ENCODE data around the gene PDZD8.

The PDZD8 gene

GRCh38 chr10:117240621-117241529, 134.4 kb downstream of the PDZD8 start, which contains the start of gene SLC18A2:
Gene SLC18A2 (plus strand): TSS chr10:117241114. CDS start chr10:117241694, 580 bp downstream.
- Histone ChIP-seq H3K4me2 (ENCODE audit: insufficient read depth, low read length, poor library complexity, severe bottlenecking) (peak within 1 kb of the TSS; percentile 58), H2AFZ (ENCODE audit: low read length) (peak within 1 kb of the TSS; percentile 85), H3K4ac (ENCODE audit: low read length) (no peak within 1 kb of the TSS), H3K27ac (replicated peaks; ENCODE audit: low read length) (no peak within 1 kb of the TSS), H4K8ac (ENCODE audit: low read depth, low read length) (no peak within 1 kb of the TSS), H3K27me3 (ENCODE audit: control insufficient read depth in 3 of 3, insufficient read depth in 3 of 3, low read depth in 1 of 3, low read length in 3 of 3) (peaks cover 0 to 97% (median 25%) of the 10 kb centered on the region in 3 experiments), H2AK5ac (ENCODE audit: low read depth, low read length) (peak within 1 kb of the TSS; percentile 31), H3K4me3 (ENCODE audit: low read length in 2 of 2) (peak within 1 kb of the TSS in 1 of 2 donors; percentile 86), H2BK12ac (ENCODE audit: low read length) (no peak within 1 kb of the TSS), H2BK5ac (ENCODE audit: low read length) (peak within 1 kb of the TSS; percentile 2), H3K23ac (ENCODE audit: low read depth, low read length, poor library complexity) (peak within 1 kb of the TSS; percentile 32), H4K91ac (ENCODE audit: low read depth, low read length, poor library complexity) (no peak within 1 kb of the TSS), H3K14ac (ENCODE audit: low read length) (peak within 1 kb of the TSS; percentile 50), H3K9ac (ENCODE audit: low read depth, low read length, poor library complexity) (peak within 1 kb of the TSS; percentile 61), H2BK15ac (ENCODE audit: low read length) (peak within 1 kb of the TSS; percentile 30), H3K79me1 (ENCODE audit: low read depth, low read length) (no peaks in the 10 kb centered on the region), H3K36me3 (replicated peaks in 1 of 2; ENCODE audit: control insufficient read depth in 2 of 2, insufficient read depth in 2 of 2, low read length in 2 of 2) (no peaks in the 10 kb centered on the region), H3K9me3 (replicated peaks in 1 of 2; ENCODE audit: control insufficient read depth in 2 of 2, insufficient read depth in 1 of 2, low read depth in 1 of 2, low read length in 2 of 2) (peaks cover 0 to 2% of the 10 kb centered on the region in 2 donors), H3K18ac (ENCODE audit: low read length) (peak within 1 kb of the TSS; percentile 92), H2BK120ac (ENCODE audit: low read depth, low read length) (peak within 1 kb of the TSS; percentile 51), H3K4me1 (ENCODE audit: control insufficient read depth in 2 of 2, insufficient read depth in 1 of 2, low read depth in 1 of 2, low read length in 2 of 2) (no peaks in the 10 kb centered on the region)
- no peak for DNase-seq (ENCODE audit: low spot score)
- no CpG with 5 or more reads among the region's 93 CpGs for WGBS, 2 donors (ENCODE audit: extremely low coverage in 2 of 2, insufficient read length in 2 of 2, insufficient replicate concordance in 1 of 2)

- H2BK120ac ChIP-seq (ENCODE audit: low read depth, low read length): peak overlapping the region; percentile 51
- no peak for DNase-seq (ENCODE audit: low spot score)
- H4K91ac ChIP-seq (ENCODE audit: low read depth, low read length, poor library complexity): no peak overlapping the region
- no peak overlapping the region for H3K9ac ChIP-seq (ENCODE audit: low read depth, low read length, poor library complexity)
- H3K14ac ChIP-seq (ENCODE audit: low read length): no peak overlapping the region
- no peak overlapping the region for H3K4me3 ChIP-seq (ENCODE audit: low read length in 2 of 2)
- no CpG with 5 or more reads among the region's 15 CpGs for WGBS, 2 donors (ENCODE audit: extremely low coverage in 2 of 2, insufficient read length in 2 of 2, insufficient replicate concordance in 1 of 2)
- peak overlapping the region; percentile 30 for H2AK5ac ChIP-seq (ENCODE audit: low read depth, low read length)
- H3K36me3 ChIP-seq (replicated peaks in 1 of 2; ENCODE audit: control insufficient read depth in 2 of 2, insufficient read depth in 2 of 2, low read length in 2 of 2): no peaks in the 10 kb centered on the region
- peak overlapping the region; percentile 30 for H2BK15ac ChIP-seq (ENCODE audit: low read length)
- H4K8ac ChIP-seq (ENCODE audit: low read depth, low read length): no peak overlapping the region
- H2BK12ac ChIP-seq (ENCODE audit: low read length): no peak overlapping the region
- peak overlapping the region; percentile 2 for H2BK5ac ChIP-seq (ENCODE audit: low read length)
- peaks cover 0 to 97% (median 25%) of the 10 kb centered on the region in 3 experiments for H3K27me3 ChIP-seq (ENCODE audit: control insufficient read depth in 3 of 3, insufficient read depth in 3 of 3, low read depth in 1 of 3, low read length in 3 of 3)
- H3K4ac ChIP-seq (ENCODE audit: low read length): no peak overlapping the region
- H2AFZ ChIP-seq (ENCODE audit: low read length): peak overlapping the region; percentile 85
- peaks cover 0 to 2% of the 10 kb centered on the region in 2 donors for H3K9me3 ChIP-seq (replicated peaks in 1 of 2; ENCODE audit: control insufficient read depth in 2 of 2, insufficient read depth in 1 of 2, low read depth in 1 of 2, low read length in 2 of 2)
- peak overlapping the region; percentile 5 for H3K18ac ChIP-seq (ENCODE audit: low read length)
- H3K27ac ChIP-seq (replicated peaks; ENCODE audit: low read length): no peak overlapping the region
- no peaks in the 10 kb centered on the region for H3K79me1 ChIP-seq (ENCODE audit: low read depth, low read length)
- H3K4me2 ChIP-seq (ENCODE audit: insufficient read depth, low read length, poor library complexity, severe bottlenecking): peak overlapping the region; percentile 58
- H3K4me1 ChIP-seq (ENCODE audit: control insufficient read depth in 2 of 2, insufficient read depth in 1 of 2, low read depth in 1 of 2, low read length in 2 of 2): no peaks in the 10 kb centered on the region
- no peak overlapping the region for H3K23ac ChIP-seq (ENCODE audit: low read depth, low read length, poor library complexity)
Observed at GRCh38 chr10:117239721-117240620, 135.3 kb downstream of the PDZD8 start.

GRCh38 chr10:117239051-117239450, 136.2 kb downstream of the PDZD8 start:
- Histone ChIP-seq H3K9me3 (replicated peaks in 1 of 2; ENCODE audit: control insufficient read depth in 2 of 2, insufficient read depth in 1 of 2, low read depth in 1 of 2, low read length in 2 of 2) (peaks cover 0 to 1% of the 10 kb centered on the region in 2 donors), H4K91ac (ENCODE audit: low read depth, low read length, poor library complexity) (no peak overlapping the region), H3K14ac (ENCODE audit: low read length) (no peak overlapping the region), H2BK5ac (ENCODE audit: low read length) (no peak overlapping the region), H3K4me3 (ENCODE audit: low read length in 2 of 2) (no peak overlapping the region), H2BK12ac (ENCODE audit: low read length) (no peak overlapping the region), H3K27me3 (ENCODE audit: control insufficient read depth in 3 of 3, insufficient read depth in 3 of 3, low read depth in 1 of 3, low read length in 3 of 3) (peaks cover 0 to 97% (median 25%) of the 10 kb centered on the region in 3 experiments), H3K79me1 (ENCODE audit: low read depth, low read length) (no peaks in the 10 kb centered on the region), H3K27ac (replicated peaks; ENCODE audit: low read length) (no peak overlapping the region), H3K18ac (ENCODE audit: low read length) (no peak overlapping the region), H3K4ac (ENCODE audit: low read length) (no peak overlapping the region), H2BK120ac (ENCODE audit: low read depth, low read length) (no peak overlapping the region), H3K9ac (ENCODE audit: low read depth, low read length, poor library complexity) (no peak overlapping the region), H3K4me2 (ENCODE audit: insufficient read depth, low read length, poor library complexity, severe bottlenecking) (no peak overlapping the region), H2AFZ (ENCODE audit: low read length) (no peak overlapping the region), H4K8ac (ENCODE audit: low read depth, low read length) (no peak overlapping the region), H2AK5ac (ENCODE audit: low read depth, low read length) (no peak overlapping the region), H3K36me3 (replicated peaks in 1 of 2; ENCODE audit: control insufficient read depth in 2 of 2, insufficient read depth in 2 of 2, low read length in 2 of 2) (no peaks in the 10 kb centered on the region), H3K23ac (ENCODE audit: low read depth, low read length, poor library complexity) (no peak overlapping the region), H3K4me1 (ENCODE audit: control insufficient read depth in 2 of 2, insufficient read depth in 1 of 2, low read depth in 1 of 2, low read length in 2 of 2) (no peaks in the 10 kb centered on the region), H2BK15ac (ENCODE audit: low read length) (no peak overlapping the region)
- no CpG with 5 or more reads among the region's 8 CpGs for WGBS, 2 donors (ENCODE audit: extremely low coverage in 2 of 2, insufficient read length in 2 of 2, insufficient replicate concordance in 1 of 2)
- DNase-seq (ENCODE audit: low spot score): no peak
